ENCODE results near the gene FARP2.
A peak's percentile ranks its signal among the peaks of the same experiment; 100 is the strongest.

FARP2 gene

DNA sequence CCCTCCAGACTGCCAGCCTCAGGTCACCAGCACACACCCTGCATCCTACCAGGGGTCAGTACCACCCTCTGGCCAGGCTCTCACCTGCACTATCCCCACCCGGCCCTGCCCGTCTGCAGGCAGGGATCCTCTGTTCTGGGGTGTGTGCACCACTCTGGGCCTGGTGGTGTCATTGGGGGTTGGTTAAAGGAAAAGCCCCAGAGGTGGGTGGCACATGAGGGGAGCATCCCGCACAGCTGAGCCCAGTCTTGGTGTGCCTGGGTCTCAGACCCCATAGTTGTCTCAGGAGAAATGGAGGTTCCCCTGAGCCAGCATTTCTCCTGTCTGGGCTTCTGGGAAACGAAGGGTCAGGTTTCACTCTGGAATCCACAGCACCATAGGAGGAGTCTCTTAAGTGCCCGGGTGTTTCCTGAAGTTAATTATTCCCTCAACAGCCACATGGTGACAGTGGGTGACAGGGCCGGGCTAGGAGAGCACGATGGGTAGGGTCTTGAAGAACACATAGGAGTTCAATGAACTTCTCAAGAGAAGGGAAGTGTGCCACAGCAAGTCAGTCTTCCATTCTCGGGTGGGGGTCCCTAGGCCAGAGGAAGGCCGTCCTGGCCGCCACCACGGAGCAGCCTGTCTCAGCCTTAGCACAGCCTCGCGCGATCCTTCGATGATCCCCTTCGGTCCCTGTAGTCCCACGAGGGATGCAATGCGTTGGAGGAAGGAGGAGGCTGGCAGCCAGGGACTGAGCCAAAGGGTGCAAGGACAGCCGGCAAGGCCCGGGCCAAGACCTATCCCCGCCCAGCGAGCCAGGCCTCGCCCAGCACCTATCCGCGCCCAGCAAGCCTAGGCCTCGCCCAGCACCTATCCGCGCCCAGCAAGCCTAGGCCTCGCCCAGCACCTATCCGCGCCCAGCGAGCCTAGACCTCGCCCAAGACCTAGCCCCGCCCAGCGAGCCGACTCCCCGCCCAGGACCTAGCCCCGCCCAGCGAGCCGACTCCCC, 1.1 kb upstream of the FARP2 start (continued):
- no peak for TF ChIP-seq ZNF10 (tag by site-specific recombination; IDR thresholded peaks at IDR 0.05)
- no peak for TF ChIP-seq ZNF624 (tag by site-specific recombination; IDR thresholded peaks at IDR 0.05)
- TF ChIP-seq ZFP3 (tag by site-specific recombination; IDR thresholded peaks at IDR 0.05; ENCODE audit: low read depth), result peak; percentile 97
- no peak for TF ChIP-seq HOXC10 (CRISPR knock-in tag; IDR thresholded peaks at IDR 0.05)
- no peak for TF ChIP-seq ZIC2 (tag by site-specific recombination; IDR thresholded peaks at IDR 0.05)
- TF ChIP-seq, protein P1, sequence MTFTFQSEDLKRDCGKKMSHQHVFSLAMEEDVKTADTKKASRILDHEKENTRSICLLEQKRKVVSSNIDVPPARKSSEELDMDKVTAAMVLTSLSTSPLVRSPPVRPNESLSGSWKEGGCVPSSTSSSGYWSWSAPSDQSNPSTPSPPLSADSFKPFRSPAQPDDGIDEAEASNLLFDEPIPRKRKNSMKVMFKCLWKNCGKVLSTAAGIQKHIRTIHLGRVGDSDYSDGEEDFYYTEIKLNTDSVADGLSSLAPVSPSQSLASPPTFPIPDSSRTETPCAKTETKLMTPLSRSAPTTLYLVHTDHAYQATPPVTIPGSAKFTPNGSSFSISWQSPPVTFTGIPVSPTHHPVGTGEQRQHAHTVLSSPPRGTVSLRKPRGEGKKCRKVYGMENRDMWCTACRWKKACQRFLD (tag by site-specific recombination; IDR thresholded peaks at IDR 0.05), result no peak
- no peak for TF ChIP-seq ZSCAN23 (tag by site-specific recombination; IDR thresholded peaks at IDR 0.05)
- TF ChIP-seq, protein P2, sequence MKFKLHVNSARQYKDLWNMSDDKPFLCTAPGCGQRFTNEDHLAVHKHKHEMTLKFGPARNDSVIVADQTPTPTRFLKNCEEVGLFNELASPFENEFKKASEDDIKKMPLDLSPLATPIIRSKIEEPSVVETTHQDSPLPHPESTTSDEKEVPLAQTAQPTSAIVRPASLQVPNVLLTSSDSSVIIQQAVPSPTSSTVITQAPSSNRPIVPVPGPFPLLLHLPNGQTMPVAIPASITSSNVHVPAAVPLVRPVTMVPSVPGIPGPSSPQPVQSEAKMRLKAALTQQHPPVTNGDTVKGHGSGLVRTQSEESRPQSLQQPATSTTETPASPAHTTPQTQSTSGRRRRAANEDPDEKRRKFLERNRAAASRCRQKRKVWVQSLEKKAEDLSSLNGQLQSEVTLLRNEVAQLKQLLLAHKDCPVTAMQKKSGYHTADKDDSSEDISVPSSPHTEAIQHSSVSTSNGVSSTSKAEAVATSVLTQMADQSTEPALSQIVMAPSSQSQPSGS (tag by site-specific recombination; IDR thresholded peaks at IDR 0.05; ENCODE audit: low read depth), result no peak
- no peak for TF ChIP-seq ZNF585B (tag by site-specific recombination; IDR thresholded peaks at IDR 0.05)
- no peak for TF ChIP-seq ZNF561 (tag by site-specific recombination; IDR thresholded peaks at IDR 0.05; ENCODE audit: borderline replicate concordance)
- TF ChIP-seq ZBTB21 (tag by site-specific recombination; IDR thresholded peaks at IDR 0.05), result no peak
- TF ChIP-seq KLF1 (tag by site-specific recombination; IDR thresholded peaks at IDR 0.05), result peak; percentile 34; the same call in 1 of the 2 replicates
- TF ChIP-seq ELK4 (IDR thresholded peaks at IDR 0.05; ENCODE audit: borderline replicate concordance, low read depth, low read length), result no peak
- no peak for TF ChIP-seq ZNF596 (tag by site-specific recombination; IDR thresholded peaks at IDR 0.05)
- TF ChIP-seq SCRT2 (tag by site-specific recombination; IDR thresholded peaks at IDR 0.05), result no peak
- TF ChIP-seq ZNF398 (tag by site-specific recombination; IDR thresholded peaks at IDR 0.05), result no peak
- no peak for TF ChIP-seq GLI4 (tag by site-specific recombination; IDR thresholded peaks at IDR 0.05)
- no peak for TF ChIP-seq ZNF792 (tag by site-specific recombination; IDR thresholded peaks at IDR 0.05)
- no peak for TF ChIP-seq MEIS1 (CRISPR knock-in tag; IDR thresholded peaks at IDR 0.05; ENCODE audit: borderline replicate concordance)
- TF ChIP-seq ZNF623 (tag by site-specific recombination; IDR thresholded peaks at IDR 0.05), result no peak
- TF ChIP-seq WT1 (tag by site-specific recombination; IDR thresholded peaks at IDR 0.05), result peak; percentile 36; the same call in 1 of the 2 replicates
- TF ChIP-seq ZEB2 (tag by site-specific recombination; IDR thresholded peaks at IDR 0.05), result no peak
- TF ChIP-seq KLF8 (tag by site-specific recombination; IDR thresholded peaks at IDR 0.05), result peak; percentile 63; the same call in 1 of the 2 replicates
- TF ChIP-seq, protein P3, sequence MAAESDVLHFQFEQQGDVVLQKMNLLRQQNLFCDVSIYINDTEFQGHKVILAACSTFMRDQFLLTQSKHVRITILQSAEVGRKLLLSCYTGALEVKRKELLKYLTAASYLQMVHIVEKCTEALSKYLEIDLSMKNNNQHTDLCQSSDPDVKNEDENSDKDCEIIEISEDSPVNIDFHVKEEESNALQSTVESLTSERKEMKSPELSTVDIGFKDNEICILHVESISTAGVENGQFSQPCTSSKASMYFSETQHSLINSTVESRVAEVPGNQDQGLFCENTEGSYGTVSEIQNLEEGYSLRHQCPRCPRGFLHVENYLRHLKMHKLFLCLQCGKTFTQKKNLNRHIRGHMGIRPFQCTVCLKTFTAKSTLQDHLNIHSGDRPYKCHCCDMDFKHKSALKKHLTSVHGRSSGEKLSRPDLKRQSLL (tag by site-specific recombination; IDR thresholded peaks at IDR 0.05), result no peak
- no peak for TF ChIP-seq ZNF121 (tag by site-specific recombination; IDR thresholded peaks at IDR 0.05)
- TF ChIP-seq ZNF335 (tag by site-specific recombination; conservative IDR thresholded peaks at IDR 0.05), result peak; percentile 72
- TF ChIP-seq OSR2 (tag by site-specific recombination; IDR thresholded peaks at IDR 0.05), result no peak
- TF ChIP-seq, protein P4, sequence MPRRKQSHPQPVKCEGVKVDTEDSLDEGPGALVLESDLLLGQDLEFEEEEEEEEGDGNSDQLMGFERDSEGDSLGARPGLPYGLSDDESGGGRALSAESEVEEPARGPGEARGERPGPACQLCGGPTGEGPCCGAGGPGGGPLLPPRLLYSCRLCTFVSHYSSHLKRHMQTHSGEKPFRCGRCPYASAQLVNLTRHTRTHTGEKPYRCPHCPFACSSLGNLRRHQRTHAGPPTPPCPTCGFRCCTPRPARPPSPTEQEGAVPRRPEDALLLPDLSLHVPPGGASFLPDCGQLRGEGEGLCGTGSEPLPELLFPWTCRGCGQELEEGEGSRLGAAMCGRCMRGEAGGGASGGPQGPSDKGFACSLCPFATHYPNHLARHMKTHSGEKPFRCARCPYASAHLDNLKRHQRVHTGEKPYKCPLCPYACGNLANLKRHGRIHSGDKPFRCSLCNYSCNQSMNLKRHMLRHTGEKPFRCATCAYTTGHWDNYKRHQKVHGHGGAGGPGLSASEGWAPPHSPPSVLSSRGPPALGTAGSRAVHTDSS (tag by site-specific recombination; IDR thresholded peaks at IDR 0.05), result no peak
- no peak for TF ChIP-seq ZNF112 (tag by site-specific recombination; IDR thresholded peaks at IDR 0.05)
- no peak for TF ChIP-seq GFI1B (tag by site-specific recombination; IDR thresholded peaks at IDR 0.05)
- TF ChIP-seq, protein P5, sequence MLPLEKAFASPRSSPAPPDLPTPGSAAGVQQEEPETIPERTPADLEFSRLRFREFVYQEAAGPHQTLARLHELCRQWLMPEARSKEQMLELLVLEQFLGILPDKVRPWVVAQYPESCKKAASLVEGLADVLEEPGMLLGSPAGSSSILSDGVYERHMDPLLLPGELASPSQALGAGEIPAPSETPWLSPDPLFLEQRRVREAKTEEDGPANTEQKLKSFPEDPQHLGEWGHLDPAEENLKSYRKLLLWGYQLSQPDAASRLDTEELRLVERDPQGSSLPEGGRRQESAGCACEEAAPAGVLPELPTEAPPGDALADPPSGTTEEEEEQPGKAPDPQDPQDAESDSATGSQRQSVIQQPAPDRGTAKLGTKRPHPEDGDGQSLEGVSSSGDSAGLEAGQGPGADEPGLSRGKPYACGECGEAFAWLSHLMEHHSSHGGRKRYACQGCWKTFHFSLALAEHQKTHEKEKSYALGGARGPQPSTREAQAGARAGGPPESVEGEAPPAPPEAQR (tag by site-specific recombination; IDR thresholded peaks at IDR 0.05), result no peak

Data from HEK293 (cell line).